Stimulated activated CD4-positive, alpha-beta T cell treated with anti-CD3 and anti-CD28 coated beads, Interleukin-1b, Interleukin-23, amount 100 ng/mL, for 4 hours (primary cell): ENCODE measurements around the gene LRRC14B.
"Not testable (repeated sequence)": the region's sequence is repeated elsewhere in the genome, so short reads cannot be mapped to it uniquely, and the experiment has no call there.

Experiments used
- DNase-seq, 2 donors: peaks; one replicate each; pipeline ENCODE4 v3.0.0-alpha.2; 2020; ENCODE audit warnings: low read depth in 2 of 2

The LRRC14B gene

GRCh38 chr5:237931-238330, 46.6 kb downstream of the LRRC14B start:
- DNase-seq = not testable (repeated sequence)

- DNase-seq = not testable (repeated sequence)
Observed at GRCh38 chr5:240550-240949, 49.3 kb downstream of the LRRC14B start.

- not testable (repeated sequence) for DNase-seq
Observed at GRCh38 chr5:241045-241669, 49.9 kb downstream of the LRRC14B start.

- peak in 1 of 2 donors; percentile 22 for DNase-seq
Observed at GRCh38 chr5:243683-244367, 52.5 kb downstream of the LRRC14B start.

GRCh38 chr5:245717-246116, 54.4 kb downstream of the LRRC14B start:
- DNase-seq = not testable (repeated sequence)
